Astrocyte of the spinal cord (primary cell): ENCODE results near the gene UBE2M.
A peak's percentile ranks its signal among the peaks of the same experiment; 100 is the strongest.

Source experiments
- DNase-seq: peaks from one replicate; pipeline ENCODE4 v3.0.0; 2011; ENCODE audit warnings: low read depth, low spot score
- H3K4me3 ChIP-seq: 2 replicates; pipeline ENCODE4 v1.5.1; 2011; ENCODE audit warnings: low read depth, mild to moderate bottlenecking, low read length, moderate library complexity
- CTCF ChIP-seq: IDR thresholded peaks from 2 replicates; pipeline ENCODE4 v1.5.1; 2012; ENCODE audit warnings: low read depth, mild to moderate bottlenecking, low read length, inconsistent platforms
- in situ Hi-C: cut with HindIII; loops from 2 replicates; pipeline ENCODE4 v1.10.0; 2017; ENCODE audit warnings: low sequenced_read_pairs

Gene UBE2M

GRCh38 chr19:58531034-58531840 is 27.2 kb downstream of the UBE2M start:
- DNase-seq, result no peak
- H3K4me3 ChIP-seq, result no peak overlapping the region
- no peak for TF ChIP-seq CTCF
- in situ Hi-C loops, result no loop called here

GRCh38 chr19:58529405-58529804 is 29.0 kb downstream of the UBE2M start:
- DNase-seq, result no peak
- TF ChIP-seq CTCF, result no peak
- in situ Hi-C loops, result no loop called here
- no peak overlapping the region for H3K4me3 ChIP-seq

GRCh38 chr19:58522709-58523108 is 35.7 kb downstream of the UBE2M start:
- TF ChIP-seq CTCF, result no peak
- in situ Hi-C loops, result no loop called here
- H3K4me3 ChIP-seq, result no peak overlapping the region
- DNase-seq, result no peak

DNA sequence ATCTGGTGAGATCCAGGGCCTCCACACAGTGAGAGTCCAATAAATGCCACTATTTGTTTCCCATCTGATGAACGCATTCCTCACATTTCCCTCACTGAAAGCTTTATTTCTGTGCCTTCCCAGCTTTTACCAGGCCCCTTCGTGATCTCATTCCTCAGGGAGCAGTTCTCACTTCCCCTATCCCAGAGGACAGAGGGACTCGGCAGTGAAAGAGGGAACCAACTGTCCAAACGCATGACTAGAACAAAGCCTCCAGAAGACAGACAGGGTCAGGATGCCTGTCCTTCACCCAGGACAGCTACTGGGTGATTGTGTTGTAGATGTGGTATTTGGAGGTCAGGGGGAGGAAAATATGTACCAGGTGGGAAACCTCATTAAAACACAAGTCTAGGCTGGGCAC is 36.8 kb downstream of the UBE2M start:
- no peak overlapping the region for H3K4me3 ChIP-seq
- no peak for TF ChIP-seq CTCF
- no peak for DNase-seq

GRCh38 chr19:58520257-58520599 is 38.2 kb downstream of the UBE2M start:
- no peak for TF ChIP-seq CTCF
- DNase-seq, result no peak
- in situ Hi-C loops, result no loop called here
- peak overlapping the region; percentile 81 for H3K4me3 ChIP-seq

More for the DNA sequence above, 36.8 kb downstream of the UBE2M start:
- in situ Hi-C loops, result no loop called here

GRCh38 chr19:58519355-58520256 is 38.8 kb downstream of the UBE2M start, which contains the start of gene ZBTB45:
ZBTB45 (minus strand) TSS chr19:58519810; CDS start chr19:58517673, 2,137 bp downstream.
- DNase-seq, result peak; percentile 98
- in situ Hi-C loops, result no loop called here
- H3K4me3 ChIP-seq, result peak within 1 kb of the TSS; percentile 81
- peak; percentile 74 for TF ChIP-seq CTCF
